Duodenal mucosa (tissue), 2 donors: ENCODE results near the gene C19orf53.

Source experiments
- H3K27ac ChIP-seq: one replicate; pipeline ENCODE4 v1.7.0; 2013; ENCODE audit warnings: low read depth, low read length
- H3K27me3 ChIP-seq, 2 donors: one replicate each; pipeline ENCODE4 v1.7.0; 2013; ENCODE audit warnings: low read length in 2 of 2, control low read depth in 1 of 2; ENCODE audit not compliant: insufficient read depth in 2 of 2, control insufficient read depth in 1 of 2
- H3K36me3 ChIP-seq, 2 donors: one replicate each; pipeline ENCODE4 v1.7.0; 2013; ENCODE audit warnings: low read length in 2 of 2, control low read depth in 1 of 2; ENCODE audit not compliant: insufficient read depth in 2 of 2, control insufficient read depth in 1 of 2
- H3K4me1 ChIP-seq, 2 donors: one replicate each; pipeline ENCODE4 v1.7.0; 2013; ENCODE audit warnings: low read length in 2 of 2, control low read depth in 1 of 2; ENCODE audit not compliant: insufficient read depth in 2 of 2, control insufficient read depth in 1 of 2
- H3K4me3 ChIP-seq, 2 donors: one replicate each; pipeline ENCODE4 v1.7.0; 2013; ENCODE audit warnings: low read length in 2 of 2, low read depth in 1 of 2
- H3K9ac ChIP-seq, 2 donors: one replicate each; pipeline ENCODE4 v1.7.0; 2013; ENCODE audit warnings: low read length in 2 of 2, low read depth in 1 of 2
- H3K9me3 ChIP-seq, 2 donors: one replicate each; pipeline ENCODE4 v1.7.0; 2013; ENCODE audit warnings: low read length in 2 of 2, control low read depth in 1 of 2; ENCODE audit not compliant: control insufficient read depth in 1 of 2

Gene C19orf53

DNA sequence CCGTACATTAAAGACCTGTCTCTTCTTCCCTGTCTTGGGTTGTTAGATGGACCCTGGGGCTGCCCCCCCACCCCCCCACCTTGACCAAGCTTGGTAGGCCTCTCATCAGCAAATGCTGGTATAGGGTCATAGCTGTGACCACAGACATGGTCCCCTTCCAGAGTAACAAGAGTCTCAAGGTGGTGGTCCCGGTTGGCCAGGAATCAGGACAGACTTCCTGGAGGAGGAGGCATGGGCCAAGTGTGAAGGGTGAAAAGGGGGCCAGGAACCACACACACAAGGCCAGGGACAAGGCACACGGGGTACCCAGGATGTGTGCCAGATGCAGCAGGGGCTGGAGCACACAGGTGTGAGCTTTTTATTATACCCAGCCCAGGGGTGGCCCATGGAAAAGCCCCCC is 11.0 kb upstream of the C19orf53 start:
- Histone ChIP-seq H3K4me1 (peaks cover 12 to 14% of the 10 kb centered on the region in 2 donors), H3K4me3 (no peak overlapping the region), H3K9me3 (no peaks in the 10 kb centered on the region), H3K9ac (no peak overlapping the region), H3K27ac (no peak overlapping the region), H3K36me3 (peaks cover 11 to 38% of the 10 kb centered on the region in 2 donors), H3K27me3 (no peaks in the 10 kb centered on the region)

- H3K9me3 ChIP-seq, result no peaks in the 10 kb centered on the region
- peak within 1 kb of the TSS; percentile 68 to 79 for H3K4me3 ChIP-seq
- H3K36me3 ChIP-seq, result peaks cover 5 to 38% of the 10 kb centered on the region in 2 donors
- H3K27ac ChIP-seq, result no peak within 1 kb of the TSS
- H3K9ac ChIP-seq, result peak within 1 kb of the TSS; percentile 51 to 72
- peaks cover 12 to 14% of the 10 kb centered on the region in 2 donors for H3K4me1 ChIP-seq
- H3K27me3 ChIP-seq, result no peaks in the 10 kb centered on the region
Observed at GRCh38 chr19:13764101-13764807, 10.0 kb upstream of the C19orf53 start, which contains the start of gene MRI1. Gene MRI1 (plus strand): TSS chr19:13764522. CDS start chr19:13764589, 67 bp downstream.

- H3K4me1 ChIP-seq, result peaks cover 12 to 14% of the 10 kb centered on the region in 2 donors
- no peak overlapping the region for H3K27ac ChIP-seq
- peak overlapping the region; percentile 51 to 72 for H3K9ac ChIP-seq
- peaks cover 5 to 36% of the 10 kb centered on the region in 2 donors for H3K36me3 ChIP-seq
- peak overlapping the region; percentile 68 to 79 for H3K4me3 ChIP-seq
- no peaks in the 10 kb centered on the region for H3K9me3 ChIP-seq
- no peaks in the 10 kb centered on the region for H3K27me3 ChIP-seq
Observed at GRCh38 chr19:13764821-13765394, 9.3 kb upstream of the C19orf53 start.

DNA sequence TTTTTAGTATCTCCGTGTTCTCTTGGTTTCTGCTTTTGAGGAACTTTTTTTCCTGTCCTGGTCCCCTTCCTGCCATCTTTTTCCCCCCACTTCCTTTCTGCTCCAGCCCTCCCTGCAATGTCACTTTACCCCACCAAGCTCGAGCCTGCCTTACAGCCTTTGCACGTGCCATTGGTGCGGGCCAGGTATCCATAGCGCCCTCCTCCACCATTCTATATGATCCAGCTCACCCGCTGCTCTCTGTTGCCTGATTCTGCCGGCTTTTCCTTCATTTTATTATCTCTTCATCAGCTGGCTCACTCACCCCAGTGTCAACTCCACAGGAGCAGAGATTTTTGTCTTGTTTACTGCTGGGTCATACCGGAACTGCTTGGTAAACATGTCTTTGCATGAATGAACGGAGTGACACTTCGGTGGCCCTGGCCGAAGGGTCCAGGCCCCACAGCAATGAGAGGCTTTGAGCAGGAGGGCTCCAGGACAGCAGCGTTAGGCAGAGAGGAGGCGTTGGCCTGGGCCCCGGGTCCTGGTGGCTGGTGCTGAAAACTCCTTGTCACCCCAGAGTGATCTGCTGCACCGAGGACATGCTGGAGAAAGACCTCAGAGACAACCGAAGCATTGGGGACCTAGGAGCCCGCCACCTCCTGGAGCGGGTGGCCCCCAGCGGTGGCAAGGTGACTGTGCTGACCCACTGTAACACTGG is 8.7 kb upstream of the C19orf53 start:
- peak overlapping the region; percentile 51 to 72 for H3K9ac ChIP-seq

GRCh38 chr19:13766095-13766481 is 8.2 kb upstream of the C19orf53 start:
- Histone ChIP-seq H3K27ac (no peak overlapping the region), H3K27me3 (no peaks in the 10 kb centered on the region), H3K36me3 (peaks cover 0 to 27% of the 10 kb centered on the region in 2 donors), H3K4me3 (no peak overlapping the region), H3K4me1 (peaks cover 12 to 14% of the 10 kb centered on the region in 2 donors), H3K9me3 (no peaks in the 10 kb centered on the region), H3K9ac (no peak overlapping the region)

More for the DNA sequence above, 8.7 kb upstream of the C19orf53 start:
- peaks cover under 1 to 30% of the 10 kb centered on the region in 2 donors for H3K36me3 ChIP-seq
- no peaks in the 10 kb centered on the region for H3K27me3 ChIP-seq
- no peaks in the 10 kb centered on the region for H3K9me3 ChIP-seq
- no peak overlapping the region for H3K27ac ChIP-seq
- H3K4me3 ChIP-seq, result peak overlapping the region; percentile 68 to 79
- H3K4me1 ChIP-seq, result peaks cover 12 to 14% of the 10 kb centered on the region in 2 donors

- Histone ChIP-seq H3K9me3 (no peaks in the 10 kb centered on the region), H3K9ac (no peak overlapping the region), H3K4me3 (no peak overlapping the region), H3K4me1 (peaks cover 12 to 14% of the 10 kb centered on the region in 2 donors), H3K36me3 (peaks cover 4 to 21% of the 10 kb centered on the region in 2 donors), H3K27me3 (no peaks in the 10 kb centered on the region), H3K27ac (no peak overlapping the region)
Observed at GRCh38 chr19:13768510-13768909, 5.7 kb upstream of the C19orf53 start.

DNA sequence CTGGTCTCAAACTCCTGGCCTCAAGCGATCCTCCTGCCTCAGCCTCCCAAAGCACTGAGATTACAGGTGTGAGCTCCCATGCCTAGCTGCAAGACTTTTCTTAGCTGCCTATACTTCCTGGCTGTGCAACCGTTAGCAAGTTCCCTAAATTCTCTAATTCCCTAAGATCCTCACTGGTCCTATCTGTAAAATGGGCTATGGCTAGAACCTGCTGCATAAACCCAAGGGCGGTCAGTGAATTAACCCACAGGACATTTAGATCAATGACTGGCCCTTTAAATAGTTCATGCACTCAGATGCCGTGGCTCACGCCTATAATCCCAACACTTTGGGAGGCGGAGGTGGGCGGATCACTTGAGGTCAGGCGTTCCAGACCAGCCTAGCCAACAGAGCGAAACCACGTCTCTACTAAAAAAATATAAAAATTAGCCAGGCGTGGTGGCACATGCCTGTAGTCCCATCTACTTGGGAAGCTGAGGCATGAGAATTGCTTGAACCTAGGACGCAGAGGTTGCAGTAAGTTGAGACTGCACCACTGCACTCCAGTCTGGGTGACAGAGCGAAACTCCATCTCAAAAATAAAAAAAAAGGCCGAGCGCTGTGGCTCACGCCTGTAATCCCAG is 4.1 kb upstream of the C19orf53 start:
- Histone ChIP-seq H3K4me1 (peaks cover 8 to 12% of the 10 kb centered on the region in 2 donors), H3K4me3 (no peak overlapping the region), H3K27me3 (no peaks in the 10 kb centered on the region), H3K9me3 (no peaks in the 10 kb centered on the region), H3K9ac (no peak overlapping the region), H3K36me3 (peaks cover 4 to 21% of the 10 kb centered on the region in 2 donors), H3K27ac (no peak overlapping the region)

- Histone ChIP-seq H3K4me1 (peaks cover 12 to 14% of the 10 kb centered on the region in 2 donors), H3K4me3 (no peak overlapping the region), H3K9me3 (no peaks in the 10 kb centered on the region), H3K9ac (no peak overlapping the region), H3K27ac (no peak overlapping the region), H3K36me3 (peaks cover 13 to 36% of the 10 kb centered on the region in 2 donors), H3K27me3 (no peaks in the 10 kb centered on the region)
Observed at GRCh38 chr19:13778398-13778797, 4.1 kb downstream of the C19orf53 start.

- Histone ChIP-seq H3K36me3 (peaks cover 13 to 36% of the 10 kb centered on the region in 2 donors), H3K9ac (no peak overlapping the region), H3K4me3 (no peak overlapping the region), H3K9me3 (no peaks in the 10 kb centered on the region), H3K4me1 (peaks cover 12 to 14% of the 10 kb centered on the region in 2 donors), H3K27ac (no peak overlapping the region), H3K27me3 (no peaks in the 10 kb centered on the region)
Observed at GRCh38 chr19:13778847-13779246, 4.6 kb downstream of the C19orf53 start.
